GM19455 (cell line): ENCODE results near the gene SYS1.

ENCODE experiments used
- ATAC-seq: cut with Tn5 transposase; IDR thresholded peaks from one replicate; pipeline ENCODE4 v1.9.1; 2021; ENCODE audit not compliant: unreplicated experiment

Gene SYS1

GRCh38 chr20:45412653-45413052, 49.7 kb downstream of the SYS1 start:
- no peak for ATAC-seq

- no peak for ATAC-seq
Measured at GRCh38 chr20:45413479-45413878, 50.5 kb downstream of the SYS1 start.

- ATAC-seq: peak; percentile 93
Measured at GRCh38 chr20:45415822-45416637, 53.1 kb downstream of the SYS1 start, which contains the start of gene PIGT. TSS of gene PIGT (plus strand) at chr20:45416141. CDS start at chr20:45416157, 16 bp downstream.

GRCh38 chr20:45416917-45417316, 54.0 kb downstream of the SYS1 start:
- no peak for ATAC-seq
